HepG2 (cell line): ENCODE results near the gene FAM118B. TPM values are rescaled to one million over a fixed set of nuclear protein-coding genes. Genes with fewer than 3 reads are reported as not detected.

Experiments used
- ATAC-seq: fragments of 200-7000 bp; cut with Tn5 transposase; 3 replicates; pipeline ENCODE4 v1.9.1; 2020; ENCODE audit warnings: mild to moderate bottlenecking, moderate library complexity
- BruUV-seq: library from RNA; stranded (reverse); fragments of 400-500 nt; replicated peaks from 2 replicates; lab custom pipeline; 2021; lab: Mats Ljungman, UMichigan
- CTCF ChIA-PET: fragments of 300-600 bp; formaldehyde crosslinking; extraction: SDS; loops from one replicate; lab custom pipeline; 2021; ENCODE audit warnings: low total read pairs, inconsistent platforms, low intra/inter-chr PET ratio; lab: Yijun Ruan, JAX
- POLR2A ChIA-PET: fragments of 350-600 bp; sonication (Branson Sonifier 250); formaldehyde crosslinking; loops from one replicate; lab custom pipeline; 2020; ENCODE audit warnings: antibody characterized with exemption, inconsistent platforms; lab: Yijun Ruan, JAX
- DNase-seq: peaks from one replicate; pipeline ENCODE4 v3.0.0-alpha.2; 2015; ENCODE audit warnings: low spot score
- FAIRE-seq: peaks from 3 replicates; lab custom pipeline; 2011; peaks lifted over from hg19 to GRCh38; lab: Jason Lieb, UNC
- H2AFZ ChIP-seq: one replicate; pipeline ENCODE4 v1.6.1; 2011; ENCODE audit warnings: low read length, inconsistent platforms
- H3K27ac ChIP-seq: fragments of 300-600 bp; 3 replicates; pipeline ENCODE4 v1.8.0; 2011; ENCODE audit warnings: mixed run types, mild to moderate bottlenecking, mixed read lengths, low read length, inconsistent platforms; ENCODE audit not compliant: insufficient read depth; ENCODE audit errors: extremely low read length
- H3K27me3 ChIP-seq, 2 experiments: fragments of 200-600 bp in 1 of 2; 2 replicates in 1 of 2; 3 replicates in 1 of 2; pipeline versions ENCODE4 v1.6.0 to v1.8.0; 2011; ENCODE audit warnings: low read length in 2 of 2, mild to moderate bottlenecking in 2 of 2, moderate library complexity in 2 of 2, inconsistent platforms in 1 of 2; ENCODE audit not compliant: insufficient read depth in 2 of 2, control insufficient read depth in 1 of 2
- H3K36me3 ChIP-seq, 2 experiments: fragments of 200-600 bp in 1 of 2; replicated peaks in 1 of 2; 2 replicates in 1 of 2; 3 replicates in 1 of 2; pipeline versions ENCODE4 v1.5.1 to v1.8.0; 2011; ENCODE audit warnings: low read length in 2 of 2, inconsistent platforms in 1 of 2; ENCODE audit not compliant: insufficient read depth in 2 of 2, control insufficient read depth in 1 of 2
- H3K4me1 ChIP-seq: 2 replicates; pipeline ENCODE4 v1.5.1; 2012; ENCODE audit warnings: low read length, inconsistent platforms; ENCODE audit not compliant: insufficient read depth
- H3K4me2 ChIP-seq: 2 replicates; pipeline ENCODE4 v1.6.0; 2011; ENCODE audit warnings: low read depth, low read length, inconsistent platforms
- H3K4me3 ChIP-seq, 3 experiments: fragments of 200-600 bp in 1 of 3; sonication (generic), shearing (Covaris generic) in 1 of 3; replicated peaks in 1 of 3; 2 replicates each; pipeline ENCODE4 v1.5.1; 2011 to 2016; ENCODE audit warnings: low read length in 3 of 3, inconsistent platforms in 2 of 3, low read depth in 2 of 3, mild to moderate bottlenecking in 2 of 3, control low read depth in 1 of 3, mixed read lengths in 1 of 3; ENCODE audit not compliant: insufficient read depth in 1 of 3
- H3K79me2 ChIP-seq: one replicate; pipeline ENCODE4 v1.6.1; 2011; ENCODE audit warnings: low read length, inconsistent platforms; ENCODE audit not compliant: insufficient read depth
- H3K9ac ChIP-seq: 2 replicates; pipeline ENCODE4 v1.6.0; 2011; ENCODE audit warnings: mild to moderate bottlenecking, low read depth, low read length, inconsistent platforms; ENCODE audit not compliant: insufficient read depth
- H3K9me3 ChIP-seq: 2 replicates; pipeline ENCODE4 v1.5.1; 2012; ENCODE audit warnings: mild to moderate bottlenecking, low read length
- H4K20me1 ChIP-seq: 2 replicates; pipeline ENCODE4 v1.6.0; 2011; ENCODE audit warnings: inconsistent platforms, mild to moderate bottlenecking, low read length, moderate library complexity; ENCODE audit not compliant: insufficient read depth
- ARNT ChIP-seq: fragments of 450-650 bp; IDR thresholded peaks from 2 replicates; pipeline ENCODE4 v1.6.1; 2017
- CBX2 ChIP-seq, 2 experiments: fragments of 200-600 bp in 1 of 2; sonication (generic); formaldehyde crosslinking in 1 of 2; IDR thresholded peaks; 2 replicates each; pipeline versions ENCODE4 v1.7.0 to v1.8.1; 2018 to 2022; ENCODE audit warnings: low read depth in 2 of 2, low read length in 1 of 2, mild to moderate bottlenecking in 1 of 2, missing genetic modification reagents in 1 of 2
- MLXIP ChIP-seq: sonication (generic); formaldehyde crosslinking; IDR thresholded peaks from 2 replicates; pipeline ENCODE4 v1.9.0; 2021; ENCODE audit warnings: missing genetic modification reagents, borderline replicate concordance
- PAWR ChIP-seq: sonication (generic); formaldehyde crosslinking; IDR thresholded peaks from 2 replicates; pipeline ENCODE4 v1.4.0; 2020; ENCODE audit warnings: missing genetic modification reagents, mild to moderate bottlenecking, borderline replicate concordance
- PREB ChIP-seq: sonication (generic); formaldehyde crosslinking; IDR thresholded peaks from 2 replicates; pipeline ENCODE4 v1.4.0; 2020; ENCODE audit warnings: missing genetic modification reagents
- SMC3 ChIP-seq: IDR thresholded peaks from 2 replicates; pipeline ENCODE4 v1.6.1; 2011; ENCODE audit warnings: low read length, improper control_type of control experiment
- STAG1 ChIP-seq: sonication (generic); formaldehyde crosslinking; IDR thresholded peaks from 2 replicates; pipeline ENCODE4 v1.4.0; 2020; ENCODE audit warnings: missing genetic modification reagents
- ZNF263 ChIP-seq: sonication (generic); formaldehyde crosslinking; IDR thresholded peaks from 2 replicates; pipeline ENCODE4 v1.4.0; 2020; ENCODE audit warnings: missing genetic modification reagents
- ZNF761 ChIP-seq: sonication (generic); formaldehyde crosslinking; conservative IDR thresholded peaks from 2 replicates; pipeline ENCODE4 v1.4.0; 2020; ENCODE audit warnings: mild to moderate bottlenecking, missing genetic modification reagents
- WGBS: methylation state at CpG from one replicate; pipeline ENCODE4 v1.1.6; 2017; ENCODE audit warnings: low lambda C conversion rate; 5-methylcytosine and 5-hydroxymethylcytosine counted together
- in situ Hi-C: cut with HindIII; loops from 2 replicates; pipeline ENCODE4 v1.10.0; 2017; ENCODE audit warnings: low pct_unique_long_range_greater_than_20kb; ENCODE audit not compliant: extremely low pct_ligation_motif_present
- intact Hi-C: fragments of 100-400 bp; cut with micrococcal nuclease; formaldehyde crosslinking; loops from one replicate; pipeline ENCODE4 v1.10.0; 2022; ENCODE audit not compliant: unreplicated experiment
- polyA plus RNA-seq, 8 experiments: library from polyadenylated mRNA; depleted of rRNA in 3 of 8; stranded (reverse) in 7 of 8; unstranded in 1 of 8; fragments of >200 nt; fragmentation: Illumina TruSeq in 4 of 8; extraction: Trizol in 4 of 8; gene quantifications; 2 replicates each; pipeline versions ENCODE4 v1.2.1 to v1.2.3, GENCODE V29; 2011 to 2016; ENCODE audit warnings: low read depth in 4 of 8, missing spikeins in 1 of 8, mixed read lengths in 1 of 8; ENCODE audit not compliant: insufficient read depth in 1 of 8
- total RNA-seq, 5 experiments: library from RNA; depleted of rRNA; stranded (reverse); fragments of >200 nt; fragmentation: Illumina TruSeq; extraction: Trizol; gene quantifications; 2 replicates each; pipeline ENCODE4 v1.2.3, GENCODE V29; 2016; ENCODE audit warnings: low read depth in 1 of 5

Gene FAM118B
- total and polyA plus RNA-seq, 2 of the 13 experiments (the other 11 are each of a cell fraction or from before 2014, with no cell fraction given): 10.2 to 25.7 TPM

GRCh38 chr11:126281666-126282175 lies 70.1 kb downstream of the FAM118B start:
- Histone ChIP-seq H3K79me2 (peaks cover 10% of the 10 kb centered on the region), H4K20me1 (no peaks in the 10 kb centered on the region), H3K4me3 (peak overlapping the region; percentile 87 to 96 (median 95); a peak in 4 of 6 replicates), H3K36me3 (peaks cover under 1 to 5% of the 10 kb centered on the region in 2 experiments; a peak in 3 of 5 replicates), H3K4me2 (peak overlapping the region; percentile 96), H2AFZ (no peak overlapping the region), H3K4me1 (peaks cover 50% of the 10 kb centered on the region), H3K27me3 (no peaks in the 10 kb centered on the region), H3K9me3 (no peaks in the 10 kb centered on the region)
- no peak for FAIRE-seq
- in situ Hi-C loops (no loop called here), intact Hi-C loops (loop anchor here (2.0 kb wide), 1 partner anchor 13 kb away; the partner anchor contains the start of genes FOXRED1 and SRPRA)
- ATAC-seq: no peak
- CTCF ChIA-PET: no interaction called here
- WGBS: 93% methylated on average over 10 of the region's 10 CpGs
- DNase-seq: no peak
- no TSS peak for BruUV-seq
- TF ChIP-seq ZNF761 (no peak), SMC3 (no peak), CBX2 (IDR thresholded peaks at IDR 0.05; ENCODE audit: low read depth, low read length) (no peak), CBX2 (CRISPR knock-in tag; IDR thresholded peaks at IDR 0.05; ENCODE audit: low read depth) (no peak), MLXIP (no peak), PAWR (no peak), ARNT (no peak), STAG1 (CRISPR knock-in tag) (no peak), ZNF263 (CRISPR knock-in tag) (no peak), PREB (no peak)
- TF ChIP-seq, all 625 proteins: peak for 0
- POLR2A ChIA-PET: interaction anchor here (0.7 to 1.7 kb wide), 4 partner anchors 10 to 135 kb away, joined by 3 to 19 read pairs (median 6); partner anchors contain the start of genes DCPS, FOXRED1 and SRPRA
- H3K9ac ChIP-seq: peak overlapping the region; percentile 90
- no peak overlapping the region for H3K27ac ChIP-seq
